Astrocyte of the cerebellum (primary cell): ENCODE measurements around the gene HCN1.

Source experiments
- DNase-seq: peaks from one replicate; pipeline ENCODE4 v3.0.0-alpha.2; 2011; ENCODE audit warnings: low read depth
- H3K4me3 ChIP-seq: 2 replicates; pipeline ENCODE4 v1.5.1; 2011; ENCODE audit warnings: mild to moderate bottlenecking, low read depth, low read length, moderate library complexity
- in situ Hi-C: cut with HindIII; loops from 2 replicates; pipeline ENCODE4 v1.10.0; 2017; ENCODE audit warnings: low sequenced_read_pairs
- TF ChIP-seq, protein P1 (sequence below): IDR thresholded peaks from 2 replicates; pipeline ENCODE4 v1.5.1; 2012; ENCODE audit warnings: low read length, low read depth, moderate library complexity, mild to moderate bottlenecking; ENCODE audit errors: missing control alignments

The HCN1 gene

DNA sequence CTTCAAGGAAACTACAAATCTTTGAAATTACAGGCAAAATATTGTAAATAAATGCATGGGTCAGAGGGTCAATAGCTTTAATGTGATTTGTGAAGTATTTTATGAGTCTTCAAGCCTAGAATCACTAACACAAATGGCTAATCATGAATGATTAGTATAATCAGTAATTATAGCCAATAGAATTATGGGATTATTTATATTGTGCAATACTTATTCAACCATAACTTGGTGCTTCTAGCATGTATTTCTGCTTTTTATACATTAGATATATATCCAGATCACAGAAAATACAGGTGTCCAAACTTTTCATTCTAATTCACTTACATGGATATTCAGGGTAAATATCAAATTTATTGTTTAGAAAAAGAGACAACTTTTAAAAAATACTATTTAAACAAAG is 12.1 kb downstream of the HCN1 start:
- no peak overlapping the region for H3K4me3 ChIP-seq
- TF ChIP-seq, protein P1, sequence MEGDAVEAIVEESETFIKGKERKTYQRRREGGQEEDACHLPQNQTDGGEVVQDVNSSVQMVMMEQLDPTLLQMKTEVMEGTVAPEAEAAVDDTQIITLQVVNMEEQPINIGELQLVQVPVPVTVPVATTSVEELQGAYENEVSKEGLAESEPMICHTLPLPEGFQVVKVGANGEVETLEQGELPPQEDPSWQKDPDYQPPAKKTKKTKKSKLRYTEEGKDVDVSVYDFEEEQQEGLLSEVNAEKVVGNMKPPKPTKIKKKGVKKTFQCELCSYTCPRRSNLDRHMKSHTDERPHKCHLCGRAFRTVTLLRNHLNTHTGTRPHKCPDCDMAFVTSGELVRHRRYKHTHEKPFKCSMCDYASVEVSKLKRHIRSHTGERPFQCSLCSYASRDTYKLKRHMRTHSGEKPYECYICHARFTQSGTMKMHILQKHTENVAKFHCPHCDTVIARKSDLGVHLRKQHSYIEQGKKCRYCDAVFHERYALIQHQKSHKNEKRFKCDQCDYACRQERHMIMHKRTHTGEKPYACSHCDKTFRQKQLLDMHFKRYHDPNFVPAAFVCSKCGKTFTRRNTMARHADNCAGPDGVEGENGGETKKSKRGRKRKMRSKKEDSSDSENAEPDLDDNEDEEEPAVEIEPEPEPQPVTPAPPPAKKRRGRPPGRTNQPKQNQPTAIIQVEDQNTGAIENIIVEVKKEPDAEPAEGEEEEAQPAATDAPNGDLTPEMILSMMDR = no peak
- in situ Hi-C loops = no loop called here
- DNase-seq = no peak

DNA sequence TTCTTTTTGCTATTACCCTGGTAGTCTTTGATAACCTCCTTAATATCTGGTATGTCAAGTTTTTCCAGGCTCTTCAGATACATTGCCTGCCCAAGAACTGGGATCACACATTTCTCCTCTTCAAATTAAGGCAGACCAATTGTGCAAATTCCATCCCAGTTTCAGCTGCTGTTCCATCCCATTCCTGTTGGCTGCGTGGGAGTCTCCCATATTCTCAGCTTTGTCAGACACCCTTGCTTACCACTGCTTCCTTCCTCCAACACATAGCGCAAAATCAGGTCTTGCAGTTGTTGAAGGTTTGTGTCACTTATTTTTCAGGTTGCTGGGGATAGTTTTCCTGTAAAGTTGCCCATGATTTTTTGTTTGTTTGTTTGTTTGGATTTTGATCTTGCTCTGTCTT is 15.2 kb downstream of the HCN1 start:
- in situ Hi-C loops = no loop called here
- H3K4me3 ChIP-seq = no peak overlapping the region
- TF ChIP-seq, protein P1 = no peak
- DNase-seq = no peak

GRCh38 chr5:45677524-45677923 is 18.7 kb downstream of the HCN1 start:
- in situ Hi-C loops = no loop called here
- H3K4me3 ChIP-seq = no peak overlapping the region
- DNase-seq = no peak
- TF ChIP-seq, protein P1 = no peak

DNA sequence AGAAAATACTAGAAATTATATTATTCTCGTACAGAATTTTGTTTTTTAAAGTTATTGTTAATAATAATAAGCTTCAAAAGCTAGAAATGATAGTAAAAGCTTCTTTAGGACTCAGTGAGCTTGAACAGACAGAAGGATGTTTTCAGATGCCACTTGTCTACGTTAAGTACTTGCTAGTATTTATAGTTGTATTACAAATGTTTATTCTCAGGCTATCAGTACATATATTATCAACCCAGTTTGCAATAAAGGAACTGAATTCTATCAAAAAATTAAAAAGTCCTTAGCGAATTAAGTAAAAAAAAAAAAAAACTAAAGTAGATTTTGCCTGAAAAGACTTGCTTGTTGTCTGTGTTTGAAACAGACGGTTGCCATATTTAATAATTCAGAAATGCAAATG is 23.9 kb downstream of the HCN1 start:
- in situ Hi-C loops = no loop called here
- no peak for DNase-seq
- H3K4me3 ChIP-seq = no peak overlapping the region
- TF ChIP-seq, protein P1 = no peak

GRCh38 chr5:45648744-45649143 is 47.4 kb downstream of the HCN1 start:
- no peak for DNase-seq
- TF ChIP-seq, protein P1 = no peak
- in situ Hi-C loops = no loop called here

DNA sequence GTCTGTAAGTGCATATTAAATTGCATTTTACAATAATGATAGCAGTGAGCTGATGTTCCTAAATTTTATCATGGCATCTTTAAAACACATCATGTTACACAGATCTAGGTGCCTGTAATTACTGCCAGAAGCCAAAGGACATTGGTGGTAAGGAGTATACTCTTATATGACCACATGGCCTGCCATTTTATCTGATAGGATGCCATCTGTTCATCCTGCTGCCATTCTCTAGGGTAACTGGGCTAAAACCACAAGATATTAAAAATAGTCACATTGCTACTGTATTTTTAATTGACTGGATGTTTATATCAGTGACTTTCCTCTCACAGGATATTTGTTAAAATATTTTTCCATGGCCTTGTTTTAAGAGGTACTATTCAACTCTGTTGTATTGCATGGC is 53.1 kb downstream of the HCN1 start:
- H3K4me3 ChIP-seq = no peak overlapping the region
- TF ChIP-seq, protein P1 = no peak
- no peak for DNase-seq
- in situ Hi-C loops = no loop called here

More at GRCh38 chr5:45648744-45649143, 47.4 kb downstream of the HCN1 start:
- no peak overlapping the region for H3K4me3 ChIP-seq

GRCh38 chr5:45642370-45642769 is 53.8 kb downstream of the HCN1 start:
- in situ Hi-C loops = no loop called here
- DNase-seq = no peak
- H3K4me3 ChIP-seq = no peak overlapping the region

More at GRCh38 chr5:45642370-45642769, 53.8 kb downstream of the HCN1 start:
- TF ChIP-seq, protein P1 = no peak
